GM10266 (cell line): Measurements from ENCODE around the gene PCDH15.

Experiments used
- DNase-seq: peaks from one replicate; pipeline ENCODE4 v3.0.0; 2012; ENCODE audit errors: extremely low spot score
- CTCF ChIP-seq: IDR thresholded peaks from 2 replicates; pipeline ENCODE4 v1.5.1; 2012; ENCODE audit warnings: mild to moderate bottlenecking, low read depth; ENCODE audit not compliant: control insufficient read depth, insufficient read depth; ENCODE audit errors: missing control alignments

The PCDH15 gene

GRCh38 chr10:54198051-54198450 is 603.0 kb downstream of the PCDH15 start:
- DNase-seq: no peak

GRCh38 chr10:54194806-54195205 is 606.2 kb downstream of the PCDH15 start:
- peak; percentile 7 for DNase-seq
- no peak for TF ChIP-seq CTCF

More at GRCh38 chr10:54198051-54198450, 603.0 kb downstream of the PCDH15 start:
- no peak for TF ChIP-seq CTCF

- DNase-seq: no peak
- TF ChIP-seq CTCF: no peak
Measured at GRCh38 chr10:54159924-54160323, 641.1 kb downstream of the PCDH15 start.

- no peak for TF ChIP-seq CTCF
- DNase-seq: no peak
Measured at GRCh38 chr10:54148508-54148907, 652.5 kb downstream of the PCDH15 start.

- no peak for DNase-seq
- no peak for TF ChIP-seq CTCF
Measured at GRCh38 chr10:54139819-54140428, 661.1 kb downstream of the PCDH15 start.

- no peak for TF ChIP-seq CTCF
- no peak for DNase-seq
Measured at GRCh38 chr10:54137396-54137795, 663.6 kb downstream of the PCDH15 start.

- DNase-seq: no peak
- TF ChIP-seq CTCF: peak; percentile 19
Measured at GRCh38 chr10:54133203-54133602, 667.8 kb downstream of the PCDH15 start.
